WTC11 (cell line): Measurements from ENCODE around the gene MECR. TPM values are rescaled to one million over a fixed set of nuclear protein-coding genes. Genes with fewer than 3 reads are reported as not detected.

Source experiments
- ATAC-seq: fragments of 200-7000 bp; cut with Tn5 transposase; 2 replicates; pipeline ENCODE4 v1.10.0; 2021; ENCODE audit warnings: mild to moderate bottlenecking, moderate library complexity
- CTCF ChIA-PET: fragments of 300-600 bp; sonication (Branson Sonifier 250); formaldehyde crosslinking; loops from one replicate; lab custom pipeline; 2021; ENCODE audit warnings: antibody characterized with exemption; lab: Charles Lee
- POLR2A ChIA-PET: fragments of 350-600 bp; sonication (Branson Sonifier 250); formaldehyde crosslinking; loops from one replicate; lab custom pipeline; 2021; ENCODE audit warnings: antibody characterized with exemption; lab: Charles Lee
- DNase-seq: peaks from one replicate; pipeline ENCODE4 v3.0.0; 2021; ENCODE audit warnings: low spot score
- H3K27ac Mint-ChIP-seq: 2 replicates; pipeline ENCODE4 v1.8.0; 2021; ENCODE audit warnings: mixed read lengths
- H3K27me3 Mint-ChIP-seq: 2 replicates; pipeline ENCODE4 v1.8.0; 2021; ENCODE audit warnings: low read depth, mild to moderate bottlenecking, moderate library complexity, mixed read lengths
- H3K36me3 Mint-ChIP-seq: 2 replicates; pipeline ENCODE4 v1.8.0; 2021; ENCODE audit warnings: mixed read lengths
- H3K4me1 Mint-ChIP-seq: 2 replicates; pipeline ENCODE4 v1.8.0; 2022; ENCODE audit warnings: mixed read lengths
- H3K4me3 Mint-ChIP-seq: 2 replicates; pipeline ENCODE4 v1.8.0; 2021; ENCODE audit warnings: mild to moderate bottlenecking, moderate library complexity, mixed read lengths
- H3K9me3 Mint-ChIP-seq: 2 replicates; pipeline ENCODE4 v1.8.0; 2021; ENCODE audit warnings: mixed read lengths
- ATF1 ChIP-seq: sonication (generic); formaldehyde crosslinking; IDR thresholded peaks from 2 replicates; pipeline ENCODE4 v1.8.1; 2023; ENCODE audit warnings: mild to moderate bottlenecking, moderate library complexity, missing genetic modification reagents
- CREM ChIP-seq: sonication (generic); formaldehyde crosslinking; IDR thresholded peaks from 2 replicates; pipeline ENCODE4 v1.8.1; 2022; ENCODE audit warnings: mild to moderate bottlenecking, missing genetic modification reagents, moderate library complexity
- ELF4 ChIP-seq: sonication (generic); formaldehyde crosslinking; IDR thresholded peaks from 2 replicates; pipeline ENCODE4 v1.8.1; 2022; ENCODE audit warnings: low read depth, mild to moderate bottlenecking, moderate library complexity, missing genetic modification reagents
- FOXK1 ChIP-seq: sonication (generic); formaldehyde crosslinking; IDR thresholded peaks from 2 replicates; pipeline ENCODE4 v1.8.0; 2022; ENCODE audit warnings: mild to moderate bottlenecking, moderate library complexity, missing genetic modification reagents
- FOXP1 ChIP-seq: sonication (generic); formaldehyde crosslinking; IDR thresholded peaks from 2 replicates; pipeline ENCODE4 v1.8.0; 2022; ENCODE audit warnings: missing genetic modification reagents, mild to moderate bottlenecking, moderate library complexity, borderline replicate concordance
- JAZF1 ChIP-seq: fragments of 250-450 bp; sonication (Bioruptor Pico); IDR thresholded peaks from 2 replicates; pipeline ENCODE4 v1.9.0; 2021; ENCODE audit warnings: moderate library complexity, mild to moderate bottlenecking, inconsistent platforms
- KAT7 ChIP-seq: sonication (generic); formaldehyde crosslinking; IDR thresholded peaks from 2 replicates; pipeline ENCODE4 v1.8.1; 2023; ENCODE audit warnings: missing genetic modification reagents, mild to moderate bottlenecking, borderline replicate concordance
- MXD4 ChIP-seq: fragments of 250-450 bp; sonication (Bioruptor Pico); IDR thresholded peaks from 2 replicates; pipeline ENCODE4 v1.8.0; 2021; ENCODE audit warnings: mild to moderate bottlenecking, moderate library complexity, borderline replicate concordance
- NR1H2 ChIP-seq: sonication (generic); formaldehyde crosslinking; IDR thresholded peaks from 2 replicates; pipeline ENCODE4 v1.9.0; 2021; ENCODE audit warnings: mild to moderate bottlenecking, moderate library complexity, missing genetic modification reagents
- PRRX2 ChIP-seq: fragments of 250-450 bp; sonication (Bioruptor Pico); IDR thresholded peaks from 2 replicates; pipeline ENCODE4 v1.8.0; 2021; ENCODE audit warnings: mild to moderate bottlenecking
- SMAD3 ChIP-seq: sonication (generic); formaldehyde crosslinking; IDR thresholded peaks from 2 replicates; pipeline ENCODE4 v1.8.0; 2022; ENCODE audit warnings: missing genetic modification reagents, mild to moderate bottlenecking, borderline replicate concordance
- SP1 ChIP-seq: sonication (generic); formaldehyde crosslinking; conservative IDR thresholded peaks from 2 replicates; pipeline ENCODE4 v1.8.1; 2022; ENCODE audit warnings: missing genetic modification reagents
- ZNF423 ChIP-seq: fragments of 250-450 bp; sonication (Bioruptor Pico); IDR thresholded peaks from 2 replicates; pipeline ENCODE4 v2.1.2; 2022; ENCODE audit warnings: mild to moderate bottlenecking, moderate library complexity
- total RNA-seq: library from RNA; stranded (reverse); gene quantifications from 3 replicates; pipeline ENCODE4 v1.2.3, GENCODE V29; 2021
- TF ChIP-seq, protein P1 (sequence below): sonication (generic); formaldehyde crosslinking; IDR thresholded peaks from 2 replicates; pipeline ENCODE4 v1.8.1; 2022; ENCODE audit warnings: low read depth, mild to moderate bottlenecking, moderate library complexity, missing genetic modification reagents, borderline replicate concordance
- TF ChIP-seq, protein P2 (sequence below): sonication (generic); formaldehyde crosslinking; IDR thresholded peaks from 2 replicates; pipeline ENCODE4 v1.8.0; 2022; ENCODE audit warnings: mild to moderate bottlenecking, missing genetic modification reagents
- TF ChIP-seq, protein P3 (sequence below): sonication (generic); formaldehyde crosslinking; IDR thresholded peaks from 2 replicates; pipeline ENCODE4 v1.8.0; 2022; ENCODE audit warnings: mild to moderate bottlenecking, missing genetic modification reagents
- TF ChIP-seq, protein P4 (sequence below): sonication (generic); formaldehyde crosslinking; IDR thresholded peaks from 2 replicates; pipeline ENCODE4 v1.8.1; 2022; ENCODE audit warnings: missing genetic modification reagents, borderline replicate concordance
- TF ChIP-seq, protein P5 (sequence below): sonication (generic); formaldehyde crosslinking; IDR thresholded peaks from 2 replicates; pipeline ENCODE4 v1.8.1; 2022; ENCODE audit warnings: mild to moderate bottlenecking, missing genetic modification reagents, moderate library complexity, borderline replicate concordance
- TF ChIP-seq, protein P6 (sequence below): sonication (generic); formaldehyde crosslinking; IDR thresholded peaks from 2 replicates; pipeline ENCODE4 v1.8.1; 2023; ENCODE audit warnings: mild to moderate bottlenecking, missing genetic modification reagents, moderate library complexity
- TF ChIP-seq, protein P7 (sequence below): sonication (generic); formaldehyde crosslinking; IDR thresholded peaks from 2 replicates; pipeline ENCODE4 v1.8.1; 2023; ENCODE audit warnings: mild to moderate bottlenecking, moderate library complexity, missing genetic modification reagents
- TF ChIP-seq, protein P8 (sequence below): fragments of 250-450 bp; sonication (Bioruptor Pico); conservative IDR thresholded peaks from 2 replicates; pipeline ENCODE4 v1.9.0; 2021; ENCODE audit warnings: mild to moderate bottlenecking

Gene MECR
- total RNA-seq, 1 experiment from 2014 or later = 37.6 TPM

DNA sequence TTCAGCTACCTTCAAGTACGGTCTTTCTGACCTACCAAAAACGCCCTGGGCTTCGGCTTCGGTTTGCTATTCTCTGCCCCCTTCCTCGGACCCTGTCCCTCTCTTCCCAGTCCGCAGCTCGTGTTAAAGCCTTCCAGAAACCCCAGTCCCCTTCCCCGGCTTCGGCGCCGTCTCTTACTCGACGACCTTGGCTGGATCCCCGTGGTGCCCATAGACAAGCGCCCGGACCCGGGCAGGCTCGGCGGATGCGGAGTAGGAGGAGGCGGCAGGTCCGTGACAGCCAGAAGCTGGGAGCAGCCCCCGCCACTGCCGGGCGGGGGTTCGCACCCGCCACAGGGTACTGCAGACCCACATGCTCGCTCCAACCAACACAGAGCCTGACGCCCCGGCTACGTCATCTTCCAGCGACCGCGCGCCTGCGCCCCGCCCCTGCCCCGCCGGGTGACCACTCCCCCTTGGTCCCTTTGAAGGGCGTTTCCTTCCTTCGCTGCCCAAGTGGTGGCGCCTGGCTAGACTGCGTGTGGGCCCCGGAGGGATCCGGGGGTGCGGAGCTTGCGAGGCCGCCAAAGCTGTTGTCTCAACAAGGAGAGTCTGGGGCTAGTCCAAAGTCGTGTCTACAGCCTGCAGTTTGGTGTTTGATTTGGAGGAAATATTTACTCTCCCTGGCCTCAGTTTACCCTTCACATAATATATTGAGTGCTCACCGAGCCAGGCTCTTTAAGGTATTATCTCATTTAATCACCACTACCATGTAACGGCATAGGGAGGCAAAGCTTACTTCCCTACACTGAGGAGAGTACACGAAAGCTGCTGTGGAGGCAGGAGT is at the start of gene MECR (continued):
- TF ChIP-seq, protein P1, sequence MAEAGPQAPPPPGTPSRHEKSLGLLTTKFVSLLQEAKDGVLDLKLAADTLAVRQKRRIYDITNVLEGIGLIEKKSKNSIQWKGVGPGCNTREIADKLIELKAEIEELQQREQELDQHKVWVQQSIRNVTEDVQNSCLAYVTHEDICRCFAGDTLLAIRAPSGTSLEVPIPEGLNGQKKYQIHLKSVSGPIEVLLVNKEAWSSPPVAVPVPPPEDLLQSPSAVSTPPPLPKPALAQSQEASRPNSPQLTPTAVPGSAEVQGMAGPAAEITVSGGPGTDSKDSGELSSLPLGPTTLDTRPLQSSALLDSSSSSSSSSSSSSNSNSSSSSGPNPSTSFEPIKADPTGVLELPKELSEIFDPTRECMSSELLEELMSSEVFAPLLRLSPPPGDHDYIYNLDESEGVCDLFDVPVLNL (CRISPR knock-in tag) = no peak
- TF ChIP-seq, protein P2, sequence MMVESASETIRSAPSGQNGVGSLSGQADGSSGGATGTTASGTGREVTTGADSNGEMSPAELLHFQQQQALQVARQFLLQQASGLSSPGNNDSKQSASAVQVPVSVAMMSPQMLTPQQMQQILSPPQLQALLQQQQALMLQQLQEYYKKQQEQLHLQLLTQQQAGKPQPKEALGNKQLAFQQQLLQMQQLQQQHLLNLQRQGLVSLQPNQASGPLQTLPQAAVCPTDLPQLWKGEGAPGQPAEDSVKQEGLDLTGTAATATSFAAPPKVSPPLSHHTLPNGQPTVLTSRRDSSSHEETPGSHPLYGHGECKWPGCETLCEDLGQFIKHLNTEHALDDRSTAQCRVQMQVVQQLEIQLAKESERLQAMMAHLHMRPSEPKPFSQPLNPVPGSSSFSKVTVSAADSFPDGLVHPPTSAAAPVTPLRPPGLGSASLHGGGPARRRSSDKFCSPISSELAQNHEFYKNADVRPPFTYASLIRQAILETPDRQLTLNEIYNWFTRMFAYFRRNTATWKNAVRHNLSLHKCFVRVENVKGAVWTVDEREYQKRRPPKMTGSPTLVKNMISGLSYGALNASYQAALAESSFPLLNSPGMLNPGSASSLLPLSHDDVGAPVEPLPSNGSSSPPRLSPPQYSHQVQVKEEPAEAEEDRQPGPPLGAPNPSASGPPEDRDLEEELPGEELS (CRISPR knock-in tag) = peak; percentile 20; the same call in 1 of the 2 replicates
- TF ChIP-seq FOXK1 (CRISPR knock-in tag) (peak; percentile 97), SP1 (CRISPR knock-in tag) (peak; percentile 99)
- TF ChIP-seq, protein P3, sequence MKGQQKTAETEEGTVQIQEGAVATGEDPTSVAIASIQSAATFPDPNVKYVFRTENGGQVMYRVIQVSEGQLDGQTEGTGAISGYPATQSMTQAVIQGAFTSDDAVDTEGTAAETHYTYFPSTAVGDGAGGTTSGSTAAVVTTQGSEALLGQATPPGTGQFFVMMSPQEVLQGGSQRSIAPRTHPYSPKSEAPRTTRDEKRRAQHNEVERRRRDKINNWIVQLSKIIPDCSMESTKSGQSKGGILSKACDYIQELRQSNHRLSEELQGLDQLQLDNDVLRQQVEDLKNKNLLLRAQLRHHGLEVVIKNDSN (CRISPR knock-in tag) = peak; percentile 68
- TF ChIP-seq, protein P4, sequence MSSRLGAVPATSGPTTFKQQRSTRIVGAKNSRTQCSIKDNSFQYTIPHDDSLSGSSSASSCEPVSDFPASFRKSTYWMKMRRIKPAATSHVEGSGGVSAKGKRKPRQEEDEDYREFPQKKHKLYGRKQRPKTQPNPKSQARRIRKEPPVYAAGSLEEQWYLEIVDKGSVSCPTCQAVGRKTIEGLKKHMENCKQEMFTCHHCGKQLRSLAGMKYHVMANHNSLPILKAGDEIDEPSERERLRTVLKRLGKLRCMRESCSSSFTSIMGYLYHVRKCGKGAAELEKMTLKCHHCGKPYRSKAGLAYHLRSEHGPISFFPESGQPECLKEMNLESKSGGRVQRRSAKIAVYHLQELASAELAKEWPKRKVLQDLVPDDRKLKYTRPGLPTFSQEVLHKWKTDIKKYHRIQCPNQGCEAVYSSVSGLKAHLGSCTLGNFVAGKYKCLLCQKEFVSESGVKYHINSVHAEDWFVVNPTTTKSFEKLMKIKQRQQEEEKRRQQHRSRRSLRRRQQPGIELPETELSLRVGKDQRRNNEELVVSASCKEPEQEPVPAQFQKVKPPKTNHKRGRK (CRISPR knock-in tag) = no peak

DNA sequence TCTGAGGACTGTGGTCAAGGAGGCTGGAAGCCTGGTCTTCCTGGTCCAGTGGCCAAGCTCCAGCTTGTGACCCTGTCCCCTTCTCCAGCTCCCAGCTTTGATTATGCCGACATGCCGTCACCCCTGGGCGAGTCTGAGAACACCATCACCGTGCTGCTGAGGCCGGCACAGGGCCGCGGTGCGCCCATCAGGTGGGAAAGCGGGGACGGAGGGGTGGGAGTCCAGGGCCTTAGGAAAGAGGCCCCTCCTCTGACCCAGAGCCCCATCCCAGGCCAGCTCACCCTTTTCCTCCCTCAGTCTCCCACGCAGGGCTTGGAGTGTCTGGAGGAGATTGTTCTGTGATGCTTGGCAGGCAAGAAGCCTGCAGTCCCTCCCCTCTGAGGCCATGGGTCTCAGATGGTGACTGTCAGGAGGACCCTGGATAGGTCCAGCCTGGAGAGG is 49.2 kb upstream of the MECR start:
- no peak overlapping the region for H3K4me3 Mint-ChIP-seq
- ChIA-PET POLR2A (no interaction called here), CTCF (no interaction called here)
- ATAC-seq (no peak), DNase-seq (no peak)
- peaks cover 27% of the 10 kb centered on the region for H3K4me1 Mint-ChIP-seq
- no peak overlapping the region for H3K27ac Mint-ChIP-seq
- H3K9me3 Mint-ChIP-seq = peaks cover 3% of the 10 kb centered on the region; the same call in 1 of the 2 replicates
- H3K36me3 Mint-ChIP-seq = peaks cover 18% of the 10 kb centered on the region
- H3K27me3 Mint-ChIP-seq = no peaks in the 10 kb centered on the region
- TF ChIP-seq, protein P5, sequence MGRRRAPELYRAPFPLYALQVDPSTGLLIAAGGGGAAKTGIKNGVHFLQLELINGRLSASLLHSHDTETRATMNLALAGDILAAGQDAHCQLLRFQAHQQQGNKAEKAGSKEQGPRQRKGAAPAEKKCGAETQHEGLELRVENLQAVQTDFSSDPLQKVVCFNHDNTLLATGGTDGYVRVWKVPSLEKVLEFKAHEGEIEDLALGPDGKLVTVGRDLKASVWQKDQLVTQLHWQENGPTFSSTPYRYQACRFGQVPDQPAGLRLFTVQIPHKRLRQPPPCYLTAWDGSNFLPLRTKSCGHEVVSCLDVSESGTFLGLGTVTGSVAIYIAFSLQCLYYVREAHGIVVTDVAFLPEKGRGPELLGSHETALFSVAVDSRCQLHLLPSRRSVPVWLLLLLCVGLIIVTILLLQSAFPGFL (CRISPR knock-in tag) = no peak
- TF ChIP-seq MXD4 (no peak), SMAD3 (CRISPR knock-in tag) (no peak), FOXK1 (CRISPR knock-in tag) (no peak), NR1H2 (CRISPR knock-in tag) (no peak), ELF4 (CRISPR knock-in tag) (no peak), KAT7 (CRISPR knock-in tag) (no peak), PRRX2 (CRISPR knock-in tag) (no peak), ZNF423 (CRISPR knock-in tag) (no peak), JAZF1 (CRISPR knock-in tag) (no peak), CREM (CRISPR knock-in tag) (no peak), ATF1 (CRISPR knock-in tag) (no peak), FOXP1 (CRISPR knock-in tag) (no peak)
- TF ChIP-seq, protein P6, sequence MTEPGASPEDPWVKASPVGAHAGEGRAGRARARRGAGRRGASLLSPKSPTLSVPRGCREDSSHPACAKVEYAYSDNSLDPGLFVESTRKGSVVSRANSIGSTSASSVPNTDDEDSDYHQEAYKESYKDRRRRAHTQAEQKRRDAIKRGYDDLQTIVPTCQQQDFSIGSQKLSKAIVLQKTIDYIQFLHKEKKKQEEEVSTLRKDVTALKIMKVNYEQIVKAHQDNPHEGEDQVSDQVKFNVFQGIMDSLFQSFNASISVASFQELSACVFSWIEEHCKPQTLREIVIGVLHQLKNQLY (CRISPR knock-in tag) = no peak
- TF ChIP-seq, protein P7, sequence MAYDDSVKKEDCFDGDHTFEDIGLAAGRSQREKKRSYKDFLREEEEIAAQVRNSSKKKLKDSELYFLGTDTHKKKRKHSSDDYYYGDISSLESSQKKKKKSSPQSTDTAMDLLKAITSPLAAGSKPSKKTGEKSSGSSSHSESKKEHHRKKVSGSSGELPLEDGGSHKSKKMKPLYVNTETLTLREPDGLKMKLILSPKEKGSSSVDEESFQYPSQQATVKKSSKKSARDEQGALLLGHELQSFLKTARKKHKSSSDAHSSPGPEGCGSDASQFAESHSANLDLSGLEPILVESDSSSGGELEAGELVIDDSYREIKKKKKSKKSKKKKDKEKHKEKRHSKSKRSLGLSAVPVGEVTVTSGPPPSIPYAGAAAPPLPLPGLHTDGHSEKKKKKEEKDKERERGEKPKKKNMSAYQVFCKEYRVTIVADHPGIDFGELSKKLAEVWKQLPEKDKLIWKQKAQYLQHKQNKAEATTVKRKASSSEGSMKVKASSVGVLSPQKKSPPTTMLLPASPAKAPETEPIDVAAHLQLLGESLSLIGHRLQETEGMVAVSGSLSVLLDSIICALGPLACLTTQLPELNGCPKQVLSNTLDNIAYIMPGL = no peak
- TF ChIP-seq, protein P8, sequence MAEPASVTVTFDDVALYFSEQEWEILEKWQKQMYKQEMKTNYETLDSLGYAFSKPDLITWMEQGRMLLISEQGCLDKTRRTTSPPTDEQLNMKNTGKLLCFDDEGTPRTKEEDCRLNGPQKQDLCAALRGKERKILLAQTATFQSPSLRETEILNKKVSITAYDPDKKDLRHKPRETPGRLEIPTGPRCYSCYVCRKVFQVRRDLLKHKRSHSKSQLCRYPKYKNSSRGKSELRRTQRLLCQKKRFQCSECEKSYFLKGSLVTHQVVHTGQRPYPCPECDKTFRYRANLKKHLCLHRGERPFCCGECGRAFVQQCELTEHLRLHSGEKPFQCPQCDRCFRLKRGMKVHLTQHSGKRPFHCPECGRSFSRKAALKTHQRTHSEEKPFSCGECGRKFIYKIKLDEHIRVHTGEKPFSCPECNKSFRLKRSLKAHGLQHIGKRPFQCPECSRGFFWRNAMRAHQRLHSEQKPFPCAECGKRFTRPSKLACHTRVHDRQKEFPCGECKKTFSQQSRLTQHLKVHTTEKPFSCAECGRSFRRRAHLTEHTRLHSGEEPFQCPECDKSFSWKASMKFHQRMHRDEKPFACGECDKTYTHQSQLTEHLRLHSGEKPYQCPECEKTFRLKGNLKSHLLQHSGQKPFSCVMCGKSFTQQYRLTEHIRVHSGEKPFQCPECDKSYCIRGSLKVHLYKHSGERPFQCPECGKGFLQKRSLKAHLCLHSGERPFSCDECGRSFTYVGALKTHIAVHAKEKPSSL (CRISPR knock-in tag) = no peak
- TF ChIP-seq, all 79 proteins: peak for 0
